ENCODE measurements around the gene FAM3C.

FAM3C gene

DNA sequence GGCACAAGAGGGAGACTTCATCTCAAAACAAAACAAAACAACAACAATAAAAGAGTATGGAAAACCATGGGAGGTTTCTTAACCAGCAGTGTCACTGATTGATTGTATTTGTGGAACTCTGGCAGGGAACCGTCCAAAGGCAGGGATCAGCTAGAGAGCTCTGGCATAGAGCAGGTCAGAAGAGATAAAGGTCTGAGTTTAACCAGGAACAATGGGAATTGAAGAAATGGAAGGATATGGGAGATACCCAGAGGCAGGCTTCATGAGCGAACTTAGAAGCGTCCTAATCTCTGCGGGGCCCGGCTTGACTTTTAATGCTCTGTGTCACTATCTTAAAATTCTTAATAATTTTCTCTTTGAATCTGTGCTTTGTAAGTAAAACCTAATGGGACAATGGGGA, 10.4 kb upstream of the FAM3C start:
- Histone ChIP-seq H3K4me1 (ENCODE audit: control insufficient read depth in 1 of 2, insufficient read depth in 1 of 2, low read depth in 1 of 2, low read length in 1 of 2) (no peaks in the 10 kb centered on the region), H3K36me3 (no peaks in the 10 kb centered on the region), H3K27me3 (peaks cover 7% of the 10 kb centered on the region), H3K4me3 (ENCODE audit: low read depth in 1 of 2, low read length in 1 of 2) (no peak overlapping the region), H3K27ac (no peak overlapping the region), H3K9me3 (no peaks in the 10 kb centered on the region)
- TF ChIP-seq, protein P1, sequence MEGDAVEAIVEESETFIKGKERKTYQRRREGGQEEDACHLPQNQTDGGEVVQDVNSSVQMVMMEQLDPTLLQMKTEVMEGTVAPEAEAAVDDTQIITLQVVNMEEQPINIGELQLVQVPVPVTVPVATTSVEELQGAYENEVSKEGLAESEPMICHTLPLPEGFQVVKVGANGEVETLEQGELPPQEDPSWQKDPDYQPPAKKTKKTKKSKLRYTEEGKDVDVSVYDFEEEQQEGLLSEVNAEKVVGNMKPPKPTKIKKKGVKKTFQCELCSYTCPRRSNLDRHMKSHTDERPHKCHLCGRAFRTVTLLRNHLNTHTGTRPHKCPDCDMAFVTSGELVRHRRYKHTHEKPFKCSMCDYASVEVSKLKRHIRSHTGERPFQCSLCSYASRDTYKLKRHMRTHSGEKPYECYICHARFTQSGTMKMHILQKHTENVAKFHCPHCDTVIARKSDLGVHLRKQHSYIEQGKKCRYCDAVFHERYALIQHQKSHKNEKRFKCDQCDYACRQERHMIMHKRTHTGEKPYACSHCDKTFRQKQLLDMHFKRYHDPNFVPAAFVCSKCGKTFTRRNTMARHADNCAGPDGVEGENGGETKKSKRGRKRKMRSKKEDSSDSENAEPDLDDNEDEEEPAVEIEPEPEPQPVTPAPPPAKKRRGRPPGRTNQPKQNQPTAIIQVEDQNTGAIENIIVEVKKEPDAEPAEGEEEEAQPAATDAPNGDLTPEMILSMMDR (IDR thresholded peaks at IDR 0.05): no peak

DNA sequence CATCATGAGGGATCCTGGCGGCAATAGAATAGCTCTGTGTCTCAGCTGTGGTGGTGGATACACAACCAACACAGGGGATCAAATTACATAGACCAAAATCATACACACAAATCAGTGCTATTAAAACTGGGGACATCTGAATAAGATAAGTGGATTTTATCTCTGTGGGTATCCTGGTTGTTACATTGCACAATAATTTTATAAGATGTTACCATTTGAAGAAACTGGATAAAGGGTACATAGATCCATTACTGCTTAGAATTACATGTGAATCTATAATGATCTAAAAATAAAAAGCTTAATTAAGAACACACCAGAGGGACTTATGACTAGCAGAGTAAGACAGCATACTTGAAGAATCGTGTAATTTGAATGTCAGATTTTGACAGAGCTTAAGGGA, 8.2 kb upstream of the FAM3C start:
- no peaks in the 10 kb centered on the region for H3K4me1 ChIP-seq (ENCODE audit: control insufficient read depth in 1 of 2, insufficient read depth in 1 of 2, low read depth in 1 of 2, low read length in 1 of 2)
- H3K9me3 ChIP-seq: no peaks in the 10 kb centered on the region
- no peak overlapping the region for H3K4me3 ChIP-seq (ENCODE audit: low read depth in 1 of 2, low read length in 1 of 2)
- TF ChIP-seq, protein P1 (IDR thresholded peaks at IDR 0.05): no peak
- no peaks in the 10 kb centered on the region for H3K36me3 ChIP-seq
- H3K27ac ChIP-seq: no peak overlapping the region
- no peaks in the 10 kb centered on the region for H3K27me3 ChIP-seq

GRCh38 chr7:121402701-121403100, 6.6 kb upstream of the FAM3C start:
- H3K27me3 ChIP-seq: no peaks in the 10 kb centered on the region
- no peak overlapping the region for H3K27ac ChIP-seq
- H3K9me3 ChIP-seq: no peaks in the 10 kb centered on the region
- H3K4me1 ChIP-seq (ENCODE audit: control insufficient read depth in 1 of 2, insufficient read depth in 1 of 2, low read depth in 1 of 2, low read length in 1 of 2): no peaks in the 10 kb centered on the region
- H3K36me3 ChIP-seq: no peaks in the 10 kb centered on the region
- TF ChIP-seq, protein P1 (IDR thresholded peaks at IDR 0.05): no peak
- no peak overlapping the region for H3K4me3 ChIP-seq (ENCODE audit: low read depth in 1 of 2, low read length in 1 of 2)

GRCh38 chr7:121401896-121402295, 5.8 kb upstream of the FAM3C start:
- H3K9me3 ChIP-seq: no peaks in the 10 kb centered on the region
- H3K4me1 ChIP-seq (ENCODE audit: control insufficient read depth in 1 of 2, insufficient read depth in 1 of 2, low read depth in 1 of 2, low read length in 1 of 2): no peaks in the 10 kb centered on the region
- H3K27me3 ChIP-seq: peaks cover 1% of the 10 kb centered on the region
- H3K36me3 ChIP-seq: no peaks in the 10 kb centered on the region
- no peak overlapping the region for H3K4me3 ChIP-seq (ENCODE audit: low read depth in 1 of 2, low read length in 1 of 2)
- TF ChIP-seq, protein P1 (IDR thresholded peaks at IDR 0.05): no peak
- no peak overlapping the region for H3K27ac ChIP-seq

GRCh38 chr7:121398246-121398645, 2.1 kb upstream of the FAM3C start:
- H3K9me3 ChIP-seq: no peaks in the 10 kb centered on the region
- H3K4me3 ChIP-seq (ENCODE audit: low read depth in 1 of 2, low read length in 1 of 2): no peak overlapping the region
- no peaks in the 10 kb centered on the region for H3K36me3 ChIP-seq
- no peak overlapping the region for H3K27ac ChIP-seq
- TF ChIP-seq, protein P1 (IDR thresholded peaks at IDR 0.05): no peak
- H3K4me1 ChIP-seq (ENCODE audit: control insufficient read depth in 1 of 2, insufficient read depth in 1 of 2, low read depth in 1 of 2, low read length in 1 of 2): peaks cover 8 to 12% of the 10 kb centered on the region in 2 experiments
- peaks cover 19% of the 10 kb centered on the region for H3K27me3 ChIP-seq

DNA sequence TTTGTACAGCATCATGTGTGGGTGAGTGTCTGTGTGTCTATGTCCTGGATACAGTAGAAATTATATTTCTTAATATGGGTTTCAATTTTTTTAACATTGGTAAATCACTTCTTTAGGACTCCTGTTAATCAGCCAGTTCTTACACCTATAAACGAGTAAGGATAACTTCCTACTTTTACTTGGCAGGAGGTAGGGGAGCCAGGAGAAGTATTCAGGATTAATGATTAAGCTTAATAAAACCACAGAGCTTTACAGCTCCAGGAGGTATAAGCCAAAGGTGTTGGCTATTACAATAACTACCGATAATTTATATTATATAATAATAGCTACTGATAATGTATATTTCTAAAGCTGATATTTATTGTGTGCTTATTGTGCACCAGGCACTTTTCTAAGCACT, 1.7 kb upstream of the FAM3C start:
- H3K27ac ChIP-seq: no peak overlapping the region
- H3K4me1 ChIP-seq (ENCODE audit: control insufficient read depth in 1 of 2, insufficient read depth in 1 of 2, low read depth in 1 of 2, low read length in 1 of 2): peaks cover 8 to 12% of the 10 kb centered on the region in 2 experiments
- H3K36me3 ChIP-seq: no peaks in the 10 kb centered on the region
- TF ChIP-seq, protein P1 (IDR thresholded peaks at IDR 0.05): no peak
- no peak overlapping the region for H3K4me3 ChIP-seq (ENCODE audit: low read depth in 1 of 2, low read length in 1 of 2)
- H3K9me3 ChIP-seq: no peaks in the 10 kb centered on the region
- H3K27me3 ChIP-seq: peaks cover 19% of the 10 kb centered on the region
